HepG2 (cell line): ENCODE data around the gene GLIS1. TPM values are rescaled to one million over a fixed set of nuclear protein-coding genes. Genes with fewer than 3 reads are reported as not detected.

ENCODE experiments used
- ATAC-seq: fragments of 200-7000 bp; cut with Tn5 transposase; 3 replicates; pipeline ENCODE4 v1.9.1; 2020; ENCODE audit warnings: mild to moderate bottlenecking, moderate library complexity
- BruUV-seq: library from RNA; stranded (reverse); fragments of 400-500 nt; replicated peaks from 2 replicates; lab custom pipeline; 2021; lab: Mats Ljungman, UMichigan
- CTCF ChIA-PET: fragments of 300-600 bp; formaldehyde crosslinking; extraction: SDS; loops from one replicate; lab custom pipeline; 2021; ENCODE audit warnings: low total read pairs, inconsistent platforms, low intra/inter-chr PET ratio; lab: Yijun Ruan, JAX
- POLR2A ChIA-PET: fragments of 350-600 bp; sonication (Branson Sonifier 250); formaldehyde crosslinking; loops from one replicate; lab custom pipeline; 2020; ENCODE audit warnings: antibody characterized with exemption, inconsistent platforms; lab: Yijun Ruan, JAX
- DNase-seq: peaks from one replicate; pipeline ENCODE4 v3.0.0-alpha.2; 2015; ENCODE audit warnings: low spot score
- FAIRE-seq: peaks from 3 replicates; lab custom pipeline; 2011; peaks lifted over from hg19 to GRCh38; lab: Jason Lieb, UNC
- H2AFZ ChIP-seq: one replicate; pipeline ENCODE4 v1.6.1; 2011; ENCODE audit warnings: low read length, inconsistent platforms
- H3K27ac ChIP-seq: fragments of 300-600 bp; 3 replicates; pipeline ENCODE4 v1.8.0; 2011; ENCODE audit warnings: mixed run types, mild to moderate bottlenecking, mixed read lengths, low read length, inconsistent platforms; ENCODE audit not compliant: insufficient read depth; ENCODE audit errors: extremely low read length
- H3K27me3 ChIP-seq, 2 experiments: fragments of 200-600 bp in 1 of 2; 2 replicates in 1 of 2; 3 replicates in 1 of 2; pipeline versions ENCODE4 v1.6.0 to v1.8.0; 2011; ENCODE audit warnings: low read length in 2 of 2, mild to moderate bottlenecking in 2 of 2, moderate library complexity in 2 of 2, inconsistent platforms in 1 of 2; ENCODE audit not compliant: insufficient read depth in 2 of 2, control insufficient read depth in 1 of 2
- H3K36me3 ChIP-seq, 2 experiments: fragments of 200-600 bp in 1 of 2; replicated peaks in 1 of 2; 2 replicates in 1 of 2; 3 replicates in 1 of 2; pipeline versions ENCODE4 v1.5.1 to v1.8.0; 2011; ENCODE audit warnings: low read length in 2 of 2, inconsistent platforms in 1 of 2; ENCODE audit not compliant: insufficient read depth in 2 of 2, control insufficient read depth in 1 of 2
- H3K4me1 ChIP-seq: 2 replicates; pipeline ENCODE4 v1.5.1; 2012; ENCODE audit warnings: low read length, inconsistent platforms; ENCODE audit not compliant: insufficient read depth
- H3K4me2 ChIP-seq: 2 replicates; pipeline ENCODE4 v1.6.0; 2011; ENCODE audit warnings: low read depth, low read length, inconsistent platforms
- H3K4me3 ChIP-seq, 3 experiments: fragments of 200-600 bp in 1 of 3; sonication (generic), shearing (Covaris generic) in 1 of 3; replicated peaks in 1 of 3; 2 replicates each; pipeline ENCODE4 v1.5.1; 2011 to 2016; ENCODE audit warnings: low read length in 3 of 3, inconsistent platforms in 2 of 3, low read depth in 2 of 3, mild to moderate bottlenecking in 2 of 3, control low read depth in 1 of 3, mixed read lengths in 1 of 3; ENCODE audit not compliant: insufficient read depth in 1 of 3
- H3K79me2 ChIP-seq: one replicate; pipeline ENCODE4 v1.6.1; 2011; ENCODE audit warnings: low read length, inconsistent platforms; ENCODE audit not compliant: insufficient read depth
- H3K9ac ChIP-seq: 2 replicates; pipeline ENCODE4 v1.6.0; 2011; ENCODE audit warnings: mild to moderate bottlenecking, low read depth, low read length, inconsistent platforms; ENCODE audit not compliant: insufficient read depth
- H3K9me3 ChIP-seq: 2 replicates; pipeline ENCODE4 v1.5.1; 2012; ENCODE audit warnings: mild to moderate bottlenecking, low read length
- H4K20me1 ChIP-seq: 2 replicates; pipeline ENCODE4 v1.6.0; 2011; ENCODE audit warnings: inconsistent platforms, mild to moderate bottlenecking, low read length, moderate library complexity; ENCODE audit not compliant: insufficient read depth
- DNMT1 ChIP-seq: sonication (generic); formaldehyde crosslinking; IDR thresholded peaks from 2 replicates; pipeline ENCODE4 v1.5.1; 2020; ENCODE audit warnings: mild to moderate bottlenecking, missing genetic modification reagents
- MYC ChIP-seq: sonication (generic); formaldehyde crosslinking; IDR thresholded peaks from 2 replicates; pipeline ENCODE4 v1.9.0; 2021; ENCODE audit warnings: missing genetic modification reagents, borderline replicate concordance
- PATZ1 ChIP-seq: sonication (generic); formaldehyde crosslinking; IDR thresholded peaks from 2 replicates; pipeline ENCODE4 v1.4.0; 2020; ENCODE audit warnings: missing genetic modification reagents
- WGBS: methylation state at CpG from one replicate; pipeline ENCODE4 v1.1.6; 2017; ENCODE audit warnings: low lambda C conversion rate; 5-methylcytosine and 5-hydroxymethylcytosine counted together
- in situ Hi-C: cut with HindIII; loops from 2 replicates; pipeline ENCODE4 v1.10.0; 2017; ENCODE audit warnings: low pct_unique_long_range_greater_than_20kb; ENCODE audit not compliant: extremely low pct_ligation_motif_present
- intact Hi-C: fragments of 100-400 bp; cut with micrococcal nuclease; formaldehyde crosslinking; loops from one replicate; pipeline ENCODE4 v1.10.0; 2022; ENCODE audit not compliant: unreplicated experiment
- polyA plus RNA-seq, 8 experiments: library from polyadenylated mRNA; depleted of rRNA in 3 of 8; stranded (reverse) in 7 of 8; unstranded in 1 of 8; fragments of >200 nt; fragmentation: Illumina TruSeq in 4 of 8; extraction: Trizol in 4 of 8; gene quantifications; 2 replicates each; pipeline versions ENCODE4 v1.2.1 to v1.2.3, GENCODE V29; 2011 to 2016; ENCODE audit warnings: low read depth in 4 of 8, missing spikeins in 1 of 8, mixed read lengths in 1 of 8; ENCODE audit not compliant: insufficient read depth in 1 of 8
- total RNA-seq, 5 experiments: library from RNA; depleted of rRNA; stranded (reverse); fragments of >200 nt; fragmentation: Illumina TruSeq; extraction: Trizol; gene quantifications; 2 replicates each; pipeline ENCODE4 v1.2.3, GENCODE V29; 2016; ENCODE audit warnings: low read depth in 1 of 5
- TF ChIP-seq, protein P1 (sequence below): sonication (generic); formaldehyde crosslinking; IDR thresholded peaks from 2 replicates; pipeline ENCODE4 v1.8.1; 2023; ENCODE audit warnings: missing genetic modification reagents, inconsistent platforms, borderline replicate concordance
- TF ChIP-seq, protein P2 (sequence below): sonication (generic); formaldehyde crosslinking; IDR thresholded peaks from 2 replicates; pipeline ENCODE4 v1.5.0; 2020; ENCODE audit warnings: missing genetic modification reagents

Gene GLIS1
- total and polyA plus RNA-seq, 2 of the 13 experiments (the other 11 are each of a cell fraction or from before 2014, with no cell fraction given) = 0.03 TPM; not detected in 1

- TF ChIP-seq PATZ1 (CRISPR knock-in tag) (no peak), MYC (CRISPR knock-in tag) (no peak), DNMT1 (no peak)
- TF ChIP-seq, protein P1, sequence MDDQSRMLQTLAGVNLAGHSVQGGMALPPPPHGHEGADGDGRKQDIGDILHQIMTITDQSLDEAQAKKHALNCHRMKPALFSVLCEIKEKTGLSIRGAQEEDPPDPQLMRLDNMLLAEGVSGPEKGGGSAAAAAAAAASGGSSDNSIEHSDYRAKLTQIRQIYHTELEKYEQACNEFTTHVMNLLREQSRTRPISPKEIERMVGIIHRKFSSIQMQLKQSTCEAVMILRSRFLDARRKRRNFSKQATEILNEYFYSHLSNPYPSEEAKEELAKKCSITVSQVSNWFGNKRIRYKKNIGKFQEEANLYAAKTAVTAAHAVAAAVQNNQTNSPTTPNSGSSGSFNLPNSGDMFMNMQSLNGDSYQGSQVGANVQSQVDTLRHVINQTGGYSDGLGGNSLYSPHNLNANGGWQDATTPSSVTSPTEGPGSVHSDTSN (CRISPR knock-in tag) = no peak
- TF ChIP-seq, protein P2, sequence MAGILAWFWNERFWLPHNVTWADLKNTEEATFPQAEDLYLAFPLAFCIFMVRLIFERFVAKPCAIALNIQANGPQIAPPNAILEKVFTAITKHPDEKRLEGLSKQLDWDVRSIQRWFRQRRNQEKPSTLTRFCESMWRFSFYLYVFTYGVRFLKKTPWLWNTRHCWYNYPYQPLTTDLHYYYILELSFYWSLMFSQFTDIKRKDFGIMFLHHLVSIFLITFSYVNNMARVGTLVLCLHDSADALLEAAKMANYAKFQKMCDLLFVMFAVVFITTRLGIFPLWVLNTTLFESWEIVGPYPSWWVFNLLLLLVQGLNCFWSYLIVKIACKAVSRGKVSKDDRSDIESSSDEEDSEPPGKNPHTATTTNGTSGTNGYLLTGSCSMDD (CRISPR knock-in tag) = no peak
- no peaks in the 10 kb centered on the region for H3K36me3 ChIP-seq
- intact Hi-C loops (no loop called here), in situ Hi-C loops (no loop called here)
- peaks cover 10 to 62% of the 10 kb centered on the region in 2 experiments; a peak in 4 of 5 replicates for H3K27me3 ChIP-seq
- ATAC-seq (no peak), DNase-seq (no peak), FAIRE-seq (no peak)
- no TSS peak for BruUV-seq
- H3K9me3 ChIP-seq = no peaks in the 10 kb centered on the region
- H3K4me2 ChIP-seq = no peak overlapping the region
- H2AFZ ChIP-seq = no peak overlapping the region
- no peak overlapping the region for H3K27ac ChIP-seq
- ChIA-PET POLR2A (no interaction called here), CTCF (no interaction called here)
- no peaks in the 10 kb centered on the region for H3K4me1 ChIP-seq
- WGBS = 34% methylated on average over 15 of the region's 27 CpGs
- no peaks in the 10 kb centered on the region for H3K79me2 ChIP-seq
- no peak overlapping the region for H3K9ac ChIP-seq
- H4K20me1 ChIP-seq = no peaks in the 10 kb centered on the region
- no peak overlapping the region for H3K4me3 ChIP-seq
These were observed 235.3 kb downstream of the GLIS1 start for GRCh38 chr1:53503433-53504217.
